HepG2 (cell line): Measurements from ENCODE around the gene DSE. TPM values are rescaled to one million over a fixed set of nuclear protein-coding genes. Genes with fewer than 3 reads are reported as not detected.

Experiments
- ATAC-seq: fragments of 200-7000 bp; cut with Tn5 transposase; 3 replicates; pipeline ENCODE4 v1.9.1; 2020; ENCODE audit warnings: mild to moderate bottlenecking, moderate library complexity
- BruUV-seq: library from RNA; stranded (reverse); fragments of 400-500 nt; replicated peaks from 2 replicates; lab custom pipeline; 2021; lab: Mats Ljungman, UMichigan
- CTCF ChIA-PET: fragments of 300-600 bp; formaldehyde crosslinking; extraction: SDS; loops from one replicate; lab custom pipeline; 2021; ENCODE audit warnings: low total read pairs, inconsistent platforms, low intra/inter-chr PET ratio; lab: Yijun Ruan, JAX
- POLR2A ChIA-PET: fragments of 350-600 bp; sonication (Branson Sonifier 250); formaldehyde crosslinking; loops from one replicate; lab custom pipeline; 2020; ENCODE audit warnings: antibody characterized with exemption, inconsistent platforms; lab: Yijun Ruan, JAX
- DNase-seq: peaks from one replicate; pipeline ENCODE4 v3.0.0-alpha.2; 2015; ENCODE audit warnings: low spot score
- FAIRE-seq: peaks from 3 replicates; lab custom pipeline; 2011; peaks lifted over from hg19 to GRCh38; lab: Jason Lieb, UNC
- H2AFZ ChIP-seq: one replicate; pipeline ENCODE4 v1.6.1; 2011; ENCODE audit warnings: low read length, inconsistent platforms
- H3K27ac ChIP-seq: fragments of 300-600 bp; 3 replicates; pipeline ENCODE4 v1.8.0; 2011; ENCODE audit warnings: mixed run types, mild to moderate bottlenecking, mixed read lengths, low read length, inconsistent platforms; ENCODE audit not compliant: insufficient read depth; ENCODE audit errors: extremely low read length
- H3K27me3 ChIP-seq, 2 experiments: fragments of 200-600 bp in 1 of 2; 2 replicates in 1 of 2; 3 replicates in 1 of 2; pipeline versions ENCODE4 v1.6.0 to v1.8.0; 2011; ENCODE audit warnings: low read length in 2 of 2, mild to moderate bottlenecking in 2 of 2, moderate library complexity in 2 of 2, inconsistent platforms in 1 of 2; ENCODE audit not compliant: insufficient read depth in 2 of 2, control insufficient read depth in 1 of 2
- H3K36me3 ChIP-seq, 2 experiments: fragments of 200-600 bp in 1 of 2; replicated peaks in 1 of 2; 2 replicates in 1 of 2; 3 replicates in 1 of 2; pipeline versions ENCODE4 v1.5.1 to v1.8.0; 2011; ENCODE audit warnings: low read length in 2 of 2, inconsistent platforms in 1 of 2; ENCODE audit not compliant: insufficient read depth in 2 of 2, control insufficient read depth in 1 of 2
- H3K4me1 ChIP-seq: 2 replicates; pipeline ENCODE4 v1.5.1; 2012; ENCODE audit warnings: low read length, inconsistent platforms; ENCODE audit not compliant: insufficient read depth
- H3K4me2 ChIP-seq: 2 replicates; pipeline ENCODE4 v1.6.0; 2011; ENCODE audit warnings: low read depth, low read length, inconsistent platforms
- H3K4me3 ChIP-seq, 3 experiments: fragments of 200-600 bp in 1 of 3; sonication (generic), shearing (Covaris generic) in 1 of 3; replicated peaks in 1 of 3; 2 replicates each; pipeline ENCODE4 v1.5.1; 2011 to 2016; ENCODE audit warnings: low read length in 3 of 3, inconsistent platforms in 2 of 3, low read depth in 2 of 3, mild to moderate bottlenecking in 2 of 3, control low read depth in 1 of 3, mixed read lengths in 1 of 3; ENCODE audit not compliant: insufficient read depth in 1 of 3
- H3K79me2 ChIP-seq: one replicate; pipeline ENCODE4 v1.6.1; 2011; ENCODE audit warnings: low read length, inconsistent platforms; ENCODE audit not compliant: insufficient read depth
- H3K9ac ChIP-seq: 2 replicates; pipeline ENCODE4 v1.6.0; 2011; ENCODE audit warnings: mild to moderate bottlenecking, low read depth, low read length, inconsistent platforms; ENCODE audit not compliant: insufficient read depth
- H3K9me3 ChIP-seq: 2 replicates; pipeline ENCODE4 v1.5.1; 2012; ENCODE audit warnings: mild to moderate bottlenecking, low read length
- H4K20me1 ChIP-seq: 2 replicates; pipeline ENCODE4 v1.6.0; 2011; ENCODE audit warnings: inconsistent platforms, mild to moderate bottlenecking, low read length, moderate library complexity; ENCODE audit not compliant: insufficient read depth
- ARHGAP35 ChIP-seq: sonication (generic); formaldehyde crosslinking; IDR thresholded peaks from 2 replicates; pipeline ENCODE4 v1.9.0; 2022; ENCODE audit warnings: mild to moderate bottlenecking, inconsistent platforms, moderate library complexity, missing genetic modification reagents, borderline replicate concordance
- CCAR2 ChIP-seq: fragments of 200-400 bp; formaldehyde crosslinking; optimal IDR thresholded peaks from 2 replicates; pipeline ENCODE3; 2018; ENCODE audit warnings: low read depth, mild to moderate bottlenecking, low read length, moderate library complexity
- CENPT ChIP-seq: sonication (generic); formaldehyde crosslinking; IDR thresholded peaks from 2 replicates; pipeline ENCODE4 v1.8.0; 2022; ENCODE audit warnings: low read depth, mild to moderate bottlenecking, moderate library complexity, missing genetic modification reagents
- MEIS2 ChIP-seq: sonication (generic); formaldehyde crosslinking; IDR thresholded peaks from 2 replicates; pipeline ENCODE4 v1.9.0; 2021; ENCODE audit warnings: mild to moderate bottlenecking, missing genetic modification reagents
- SP1 ChIP-seq, 2 experiments: fragments of 450-650 bp in 1 of 2; sonication (generic) in 1 of 2; formaldehyde crosslinking in 1 of 2; IDR thresholded peaks; 2 replicates each; pipeline versions ENCODE4 v1.4.0 to v1.6.1; 2016 to 2020; ENCODE audit warnings: missing genetic modification reagents in 1 of 2
- THYN1 ChIP-seq: sonication (generic); formaldehyde crosslinking; IDR thresholded peaks from 2 replicates; pipeline ENCODE4 v1.8.1; 2023; ENCODE audit warnings: low read depth, mild to moderate bottlenecking, moderate library complexity, missing genetic modification reagents, borderline replicate concordance
- ZFP36L1 ChIP-seq: sonication (generic); formaldehyde crosslinking; IDR thresholded peaks from 2 replicates; pipeline ENCODE4 v1.8.0; 2022; ENCODE audit warnings: mild to moderate bottlenecking, missing genetic modification reagents, moderate library complexity
- ZFYVE20 ChIP-seq: sonication (generic); formaldehyde crosslinking; IDR thresholded peaks from 2 replicates; pipeline ENCODE4 v1.8.0; 2023; ENCODE audit warnings: low read depth, mild to moderate bottlenecking, moderate library complexity, missing genetic modification reagents, borderline replicate concordance
- ZNF367 ChIP-seq: sonication (generic); formaldehyde crosslinking; IDR thresholded peaks from 2 replicates; pipeline ENCODE4 v1.4.0; 2020; ENCODE audit warnings: missing genetic modification reagents, borderline replicate concordance
- ZNF616 ChIP-seq: sonication (generic); formaldehyde crosslinking; IDR thresholded peaks from 2 replicates; pipeline ENCODE4 v1.5.0; 2020; ENCODE audit warnings: low read depth, mild to moderate bottlenecking, missing genetic modification reagents
- WGBS: methylation state at CpG from one replicate; pipeline ENCODE4 v1.1.6; 2017; ENCODE audit warnings: low lambda C conversion rate; 5-methylcytosine and 5-hydroxymethylcytosine counted together
- in situ Hi-C: cut with HindIII; loops from 2 replicates; pipeline ENCODE4 v1.10.0; 2017; ENCODE audit warnings: low pct_unique_long_range_greater_than_20kb; ENCODE audit not compliant: extremely low pct_ligation_motif_present
- intact Hi-C: fragments of 100-400 bp; cut with micrococcal nuclease; formaldehyde crosslinking; loops from one replicate; pipeline ENCODE4 v1.10.0; 2022; ENCODE audit not compliant: unreplicated experiment
- polyA plus RNA-seq, 8 experiments: library from polyadenylated mRNA; depleted of rRNA in 3 of 8; stranded (reverse) in 7 of 8; unstranded in 1 of 8; fragments of >200 nt; fragmentation: Illumina TruSeq in 4 of 8; extraction: Trizol in 4 of 8; gene quantifications; 2 replicates each; pipeline versions ENCODE4 v1.2.1 to v1.2.3, GENCODE V29; 2011 to 2016; ENCODE audit warnings: low read depth in 4 of 8, missing spikeins in 1 of 8, mixed read lengths in 1 of 8; ENCODE audit not compliant: insufficient read depth in 1 of 8
- total RNA-seq, 5 experiments: library from RNA; depleted of rRNA; stranded (reverse); fragments of >200 nt; fragmentation: Illumina TruSeq; extraction: Trizol; gene quantifications; 2 replicates each; pipeline ENCODE4 v1.2.3, GENCODE V29; 2016; ENCODE audit warnings: low read depth in 1 of 5
- TF ChIP-seq, protein P1 (sequence below): sonication (generic); formaldehyde crosslinking; IDR thresholded peaks from 2 replicates; pipeline ENCODE4 v1.4.0; 2020; ENCODE audit warnings: missing genetic modification reagents, mild to moderate bottlenecking, borderline replicate concordance
- TF ChIP-seq, protein P2 (sequence below): sonication (generic); formaldehyde crosslinking; IDR thresholded peaks from 2 replicates; pipeline ENCODE4 v1.4.0; 2020; ENCODE audit warnings: mild to moderate bottlenecking, missing genetic modification reagents
- TF ChIP-seq, protein P3 (sequence below): sonication (generic); formaldehyde crosslinking; IDR thresholded peaks from 2 replicates; pipeline ENCODE4 v1.8.0; 2022; ENCODE audit warnings: mild to moderate bottlenecking, missing genetic modification reagents, moderate library complexity

Gene DSE
- total and polyA plus RNA-seq, 2 of the 13 experiments (the other 11 are each of a cell fraction or from before 2014, with no cell fraction given), result 2.6 to 4.6 TPM

DNA sequence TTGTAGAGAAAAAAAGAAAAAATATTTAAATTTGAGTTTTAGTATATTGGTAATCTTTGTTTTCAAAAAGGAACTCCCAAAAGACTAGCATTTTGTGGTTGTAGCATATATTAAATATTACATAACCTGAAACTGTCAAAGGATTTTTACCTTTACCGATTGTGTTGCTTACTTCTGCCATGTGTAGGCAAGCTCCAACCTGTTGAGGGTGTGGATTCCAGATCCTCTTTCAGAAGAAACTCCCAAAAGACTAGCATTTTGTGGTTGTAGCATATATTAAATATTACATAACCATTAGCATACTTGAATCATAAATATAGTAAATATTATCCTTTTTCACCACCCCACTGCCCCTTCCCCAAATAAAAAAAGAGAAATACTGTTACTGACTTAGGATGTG, 3.2 kb downstream of the DSE start:
- 64% methylated on average over 1 of the region's 1 CpG for WGBS
- Histone ChIP-seq H3K4me3 (no peak overlapping the region), H3K79me2 (no peaks in the 10 kb centered on the region), H3K9ac (no peak overlapping the region), H3K4me1 (peaks cover 11% of the 10 kb centered on the region), H3K36me3 (no peaks in the 10 kb centered on the region), H4K20me1 (no peaks in the 10 kb centered on the region), H2AFZ (no peak overlapping the region), H3K9me3 (no peaks in the 10 kb centered on the region), H3K27me3 (peaks cover 8 to 47% of the 10 kb centered on the region in 2 experiments), H3K4me2 (no peak overlapping the region), H3K27ac (no peak overlapping the region)
- TF ChIP-seq THYN1 (CRISPR knock-in tag), result no peak
- TF ChIP-seq ZFP36L1 (CRISPR knock-in tag), result no peak
- TF ChIP-seq, protein P1, sequence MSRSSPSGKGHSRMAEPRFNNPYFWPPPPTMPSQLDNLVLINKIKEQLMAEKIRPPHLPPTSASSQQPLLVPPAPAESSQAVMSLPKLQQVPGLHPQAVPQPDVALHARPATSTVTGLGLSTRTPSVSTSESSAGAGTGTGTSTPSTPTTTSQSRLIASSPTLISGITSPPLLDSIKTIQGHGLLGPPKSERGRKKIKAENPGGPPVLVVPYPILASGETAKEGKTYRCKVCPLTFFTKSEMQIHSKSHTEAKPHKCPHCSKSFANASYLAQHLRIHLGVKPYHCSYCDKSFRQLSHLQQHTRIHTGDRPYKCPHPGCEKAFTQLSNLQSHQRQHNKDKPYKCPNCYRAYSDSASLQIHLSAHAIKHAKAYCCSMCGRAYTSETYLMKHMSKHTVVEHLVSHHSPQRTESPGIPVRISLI, result no peak
- TF ChIP-seq ARHGAP35 (CRISPR knock-in tag), result no peak
- TF ChIP-seq, protein P2, sequence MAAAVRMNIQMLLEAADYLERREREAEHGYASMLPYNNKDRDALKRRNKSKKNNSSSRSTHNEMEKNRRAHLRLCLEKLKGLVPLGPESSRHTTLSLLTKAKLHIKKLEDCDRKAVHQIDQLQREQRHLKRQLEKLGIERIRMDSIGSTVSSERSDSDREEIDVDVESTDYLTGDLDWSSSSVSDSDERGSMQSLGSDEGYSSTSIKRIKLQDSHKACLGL (CRISPR knock-in tag), result no peak
- TF ChIP-seq ZFYVE20 (CRISPR knock-in tag), result no peak
- no peak for TF ChIP-seq ZNF367 (CRISPR knock-in tag)
- no peak for TF ChIP-seq CCAR2
- TF ChIP-seq ZNF616 (CRISPR knock-in tag), result no peak
- TF ChIP-seq, protein P3, sequence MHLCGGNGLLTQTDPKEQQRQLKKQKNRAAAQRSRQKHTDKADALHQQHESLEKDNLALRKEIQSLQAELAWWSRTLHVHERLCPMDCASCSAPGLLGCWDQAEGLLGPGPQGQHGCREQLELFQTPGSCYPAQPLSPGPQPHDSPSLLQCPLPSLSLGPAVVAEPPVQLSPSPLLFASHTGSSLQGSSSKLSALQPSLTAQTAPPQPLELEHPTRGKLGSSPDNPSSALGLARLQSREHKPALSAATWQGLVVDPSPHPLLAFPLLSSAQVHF (CRISPR knock-in tag), result no peak
- TF ChIP-seq SP1 (IDR thresholded peaks at IDR 0.05), result no peak
- no peak for TF ChIP-seq SP1 (CRISPR knock-in tag; IDR thresholded peaks at IDR 0.05)
- TF ChIP-seq MEIS2 (CRISPR knock-in tag), result no peak
- no peak for TF ChIP-seq CENPT
- POLR2A ChIA-PET, result no interaction called here
- intact Hi-C loops, result loop anchor here (5.0 kb wide), 1 partner anchor 82 kb away; no protein-coding TSS in a partner anchor
- no TSS peak for BruUV-seq
- no peak for DNase-seq
- ATAC-seq, result no peak
- no peak for FAIRE-seq
- in situ Hi-C loops, result no loop called here
- CTCF ChIA-PET, result no interaction called here
